GM19025 (cell line): ENCODE results near the gene SPEG.

Experiments
- ATAC-seq: cut with Tn5 transposase; IDR thresholded peaks from one replicate; pipeline ENCODE4 v1.9.1; 2021; ENCODE audit warnings: mild to moderate bottlenecking, low read depth, moderate library complexity; ENCODE audit not compliant: unreplicated experiment

The SPEG gene

DNA sequence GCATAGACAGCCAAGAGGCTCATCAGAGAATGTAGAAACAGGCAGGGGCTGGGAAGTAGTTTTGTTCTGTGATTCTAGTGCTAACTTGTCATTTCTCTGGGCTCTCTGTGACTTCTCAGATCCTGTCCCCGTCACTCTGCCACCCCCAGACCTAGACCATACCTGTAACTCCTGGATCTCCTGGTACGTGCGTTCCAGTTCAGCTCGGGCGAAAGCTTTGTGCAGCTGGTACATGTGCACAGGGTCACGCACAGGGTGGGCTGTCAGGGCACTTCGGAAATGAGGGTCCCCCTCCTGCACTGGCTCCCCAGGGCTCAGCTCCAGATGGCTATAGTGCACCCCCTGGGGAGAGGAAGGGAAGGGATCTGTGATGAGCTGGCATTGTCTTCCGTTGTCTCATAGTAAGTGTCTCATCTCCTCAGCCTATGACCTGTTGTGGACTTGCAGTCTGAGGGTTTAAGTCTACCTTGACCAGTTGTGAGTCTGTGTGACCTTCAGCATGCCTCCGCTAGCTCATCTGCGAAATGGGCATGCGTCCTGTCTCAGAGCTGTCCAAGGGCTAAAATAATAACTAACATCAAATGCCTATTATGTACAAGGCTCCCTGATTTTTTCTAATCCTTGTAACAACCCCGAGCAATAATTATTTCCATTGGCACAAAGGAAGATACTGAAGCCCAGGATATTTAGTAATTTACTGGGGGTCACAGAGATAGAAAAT, 106.3 kb downstream of the SPEG start:
- ATAC-seq, result no peak

DNA sequence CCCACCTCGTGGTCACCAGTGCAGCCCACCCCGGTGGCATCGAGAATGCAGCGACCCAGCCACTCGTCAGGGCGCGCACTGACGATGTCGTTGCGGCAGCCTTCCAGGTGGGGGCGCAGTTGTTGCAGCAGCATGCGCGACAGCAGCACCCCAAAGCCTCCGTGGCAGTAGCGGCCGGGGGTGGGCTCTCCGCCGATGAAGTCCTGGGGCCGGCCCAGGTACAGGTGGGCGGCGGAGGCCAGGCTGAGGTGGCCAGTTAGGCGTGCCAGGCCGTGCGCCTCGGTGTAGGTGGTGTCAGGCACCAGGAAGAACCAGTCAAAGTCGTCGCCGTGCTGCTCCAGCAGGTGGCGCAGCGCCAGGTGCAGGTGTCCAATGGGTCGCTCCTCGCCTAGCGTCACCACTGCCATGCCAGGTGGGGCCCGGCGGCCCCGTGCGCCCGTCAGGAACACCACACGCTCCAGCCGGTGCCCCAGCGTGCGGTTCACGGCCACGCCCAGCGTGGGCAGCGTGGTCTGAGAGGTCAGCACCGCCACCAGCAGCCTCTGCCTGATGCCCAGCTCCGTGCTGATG, 107.1 kb downstream of the SPEG start:
- ATAC-seq, result peak; percentile 35

DNA sequence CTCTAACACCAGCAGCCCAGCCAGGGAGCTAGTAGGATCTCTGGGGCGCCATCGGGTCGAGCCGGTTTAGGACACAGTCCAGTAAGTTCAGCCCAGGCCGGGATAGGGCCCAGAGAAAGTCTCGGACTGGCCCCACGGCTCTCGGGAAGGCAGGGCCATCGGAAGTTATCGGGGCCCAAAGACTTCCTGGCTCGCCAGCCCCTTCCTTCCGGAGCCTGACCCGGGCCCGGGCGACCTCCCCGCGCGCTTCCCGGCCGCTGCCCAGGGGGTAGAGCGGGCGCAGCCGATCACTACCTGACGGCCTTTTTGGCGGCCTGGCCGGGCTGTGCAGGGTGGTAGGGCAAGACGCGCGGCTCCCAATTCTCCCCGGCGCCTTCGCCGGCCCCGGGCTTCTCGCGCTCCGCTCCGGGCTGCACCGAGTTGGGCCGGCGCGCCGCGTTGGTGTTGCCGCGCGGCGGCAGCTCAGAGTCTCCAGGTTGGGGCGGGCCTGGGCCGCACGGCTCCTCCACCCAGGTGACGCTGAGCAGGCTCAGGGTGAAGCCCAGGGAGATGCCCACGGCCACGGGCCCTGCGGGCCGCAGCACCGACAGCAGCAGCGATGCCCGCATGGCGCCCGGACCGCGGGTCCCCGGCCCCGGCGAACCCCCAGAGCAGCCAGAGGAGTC, 108.4 kb downstream of the SPEG start:
- ATAC-seq, result peak; percentile 25

DNA sequence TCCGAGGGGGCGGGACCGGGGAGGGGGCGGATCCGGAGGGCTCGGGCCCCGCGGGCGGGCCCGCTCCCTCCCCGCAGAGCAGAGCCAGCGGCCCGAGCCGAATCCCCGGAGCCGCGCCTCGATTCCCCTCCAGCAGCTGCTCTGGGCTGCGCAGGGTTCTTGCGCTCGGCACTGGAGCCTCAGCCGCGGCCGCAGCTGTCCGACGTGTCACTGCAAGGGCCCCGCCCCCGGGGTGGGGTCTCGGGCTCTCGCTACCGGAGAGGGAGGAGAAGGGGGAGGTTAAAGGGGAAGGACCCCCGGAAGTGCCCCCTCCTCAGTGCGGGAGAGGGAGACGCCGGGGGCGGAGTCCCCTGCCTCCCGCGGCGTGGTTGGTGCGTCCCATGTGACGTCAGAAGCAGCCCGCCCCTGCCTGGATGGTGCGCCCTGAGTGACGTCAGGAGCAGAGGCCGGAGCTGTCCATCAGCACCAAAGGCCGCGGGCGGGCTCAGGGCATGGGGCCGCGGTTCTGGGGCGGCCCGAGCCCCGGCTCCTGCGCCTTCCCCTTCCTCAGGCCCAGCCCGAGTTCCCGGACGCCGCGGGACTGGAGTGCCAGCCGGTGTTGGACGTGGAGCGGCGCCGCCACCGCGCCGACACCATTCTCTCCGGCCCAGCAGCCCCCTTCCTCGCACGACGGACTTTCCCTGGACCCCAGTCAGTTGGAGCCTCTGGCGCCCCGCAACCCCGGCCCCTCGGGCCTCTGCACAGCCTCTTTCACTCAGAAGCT, 109.1 kb downstream of the SPEG start, which contains the start of the genes CHPF and TMEM198:
TSS of gene CHPF (minus strand) at position 214 of the 763 bp plus-strand sequence. CDS start 271 bp downstream, outside the sequence.
TSS of gene TMEM198 (plus strand) at position 433 of the 763 bp plus-strand sequence. CDS start 700 bp downstream, outside the sequence.
- peak; percentile 66 for ATAC-seq

DNA sequence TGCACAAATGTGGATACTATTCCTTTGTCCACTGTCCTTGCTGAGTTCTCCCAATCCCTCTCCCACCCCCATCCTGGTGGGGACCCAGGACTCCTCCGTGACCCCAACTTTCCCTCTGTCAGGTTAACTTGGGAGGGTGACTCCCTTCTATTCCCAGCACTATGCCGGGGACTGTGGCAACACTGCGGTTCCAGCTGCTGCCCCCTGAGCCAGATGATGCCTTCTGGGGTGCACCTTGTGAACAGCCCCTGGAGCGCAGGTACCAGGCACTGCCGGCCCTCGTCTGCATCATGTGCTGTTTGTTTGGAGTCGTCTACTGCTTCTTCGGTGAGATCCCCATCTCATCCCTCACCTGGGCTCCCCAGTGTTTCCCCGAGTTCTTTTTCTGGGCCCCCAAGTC, 109.9 kb downstream of the SPEG start:
- no peak for ATAC-seq

DNA sequence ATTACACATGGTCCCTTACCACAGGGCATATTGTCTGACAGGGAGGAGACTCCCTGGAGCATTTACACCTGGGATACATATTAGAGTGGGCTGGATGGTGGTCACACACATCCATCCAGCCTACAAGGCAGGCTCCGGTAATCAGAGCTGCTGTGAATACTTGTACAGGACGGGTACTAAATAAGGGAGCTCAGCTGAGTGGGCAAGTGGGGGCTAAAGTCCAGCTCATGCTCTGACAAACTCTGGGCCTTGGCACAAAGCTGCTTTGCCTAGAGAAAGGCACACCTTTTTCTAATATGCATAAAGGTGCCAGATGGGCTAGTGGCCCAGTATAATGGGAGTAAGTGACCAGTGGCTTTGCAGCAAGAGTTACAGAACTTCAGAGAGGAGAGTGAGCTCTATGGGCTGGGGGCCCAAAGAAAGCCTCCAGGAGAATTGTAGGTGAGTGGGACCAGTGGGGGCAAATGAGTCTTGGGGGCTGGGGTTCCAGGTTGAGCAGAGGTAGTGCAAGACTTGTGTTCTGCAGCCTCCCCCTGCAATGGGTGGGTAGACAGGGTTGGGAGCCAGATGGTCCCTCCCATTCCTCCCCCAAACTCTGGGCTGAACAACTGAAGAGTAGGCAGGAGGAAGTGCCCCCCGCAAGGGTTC, 110.8 kb downstream of the SPEG start:
- ATAC-seq, result no peak

DNA sequence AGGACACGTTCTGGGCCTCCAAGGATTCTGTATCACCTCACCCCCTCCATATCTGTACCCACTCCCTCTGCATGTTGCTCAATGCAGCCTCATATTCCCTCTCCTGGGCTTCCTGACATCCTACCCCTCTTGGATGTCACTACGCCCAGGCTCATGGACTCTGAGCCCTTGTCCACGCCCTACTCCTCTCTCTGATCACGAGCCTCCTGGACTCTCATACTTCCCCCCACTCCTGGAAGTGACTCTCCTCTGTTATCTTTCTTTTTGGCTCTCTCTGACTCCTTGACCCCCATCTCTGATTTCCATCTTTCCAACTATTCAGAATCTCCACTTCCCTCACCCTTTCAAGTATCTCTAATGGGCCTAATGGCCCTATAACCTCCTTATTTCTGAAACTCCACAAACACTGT, 111.3 kb downstream of the SPEG start:
- ATAC-seq, result no peak

DNA sequence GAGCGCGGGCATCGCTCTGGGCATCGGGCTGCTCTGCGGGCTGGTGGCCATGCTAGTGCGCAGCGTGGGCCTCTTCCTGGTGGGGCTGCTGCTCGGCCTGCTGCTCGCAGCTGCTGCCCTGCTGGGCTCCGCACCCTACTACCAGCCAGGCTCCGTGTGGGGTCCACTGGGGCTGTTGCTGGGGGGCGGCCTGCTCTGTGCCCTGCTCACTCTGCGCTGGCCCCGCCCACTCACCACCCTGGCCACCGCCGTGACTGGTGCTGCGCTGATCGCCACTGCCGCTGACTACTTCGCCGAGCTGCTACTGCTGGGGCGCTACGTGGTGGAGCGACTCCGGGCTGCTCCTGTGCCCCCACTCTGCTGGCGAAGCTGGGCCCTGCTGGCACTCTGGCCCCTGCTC, 113.0 kb downstream of the SPEG start:
- no peak for ATAC-seq
